Measurements from ENCODE around the gene RPL18A. TPM values are rescaled to one million over a fixed set of nuclear protein-coding genes. Genes with fewer than 3 reads are reported as not detected.

RPL18A gene
- total RNA-seq: 1,671 and 1,710 TPM in 2 replicates
- long read RNA-seq, transcript RPL18A-201 (5 exons, 665 nt): major isoform, 738 of 752 reads
- long read RNA-seq, partial matches to known transcripts: 10 of 752 reads
- long read RNA-seq, other reads (novel, unspliced or antisense): 1 of 752 reads

- Mint-ChIP-seq H3K27ac (ENCODE audit: unreplicated experiment) (peak within 1 kb of the TSS; percentile 86), H3K4me1 (ENCODE audit: unreplicated experiment) (peaks cover 31% of the 10 kb centered on the region), H3K36me3 (ENCODE audit: unreplicated experiment) (peaks cover 18% of the 10 kb centered on the region), H3K4me3 (ENCODE audit: unreplicated experiment) (peak within 1 kb of the TSS; percentile 97), H3K9me3 (ENCODE audit: unreplicated experiment) (no peaks in the 10 kb centered on the region), H3K27me3 (ENCODE audit: unreplicated experiment) (no peaks in the 10 kb centered on the region)
- peak; percentile 99 for DNase-seq (ENCODE audit: extremely low spot score, unreplicated experiment)
- TF ChIP-seq CTCF (IDR thresholded peaks at IDR 0.05): peak; percentile 83
Measured at GRCh38 chr19:17859533-17860330, at the start of gene RPL18A. Gene RPL18A (plus strand): TSS chr19:17859910. CDS start chr19:17859957, 47 bp downstream.

GRCh38 chr19:17811103-17811502 lies 48.6 kb upstream of the RPL18A start:
- no peak for DNase-seq (ENCODE audit: extremely low spot score, unreplicated experiment)
- H3K27me3 Mint-ChIP-seq (ENCODE audit: unreplicated experiment): peaks cover 16% of the 10 kb centered on the region
- H3K4me1 Mint-ChIP-seq (ENCODE audit: unreplicated experiment): no peaks in the 10 kb centered on the region
- H3K27ac Mint-ChIP-seq (ENCODE audit: unreplicated experiment): no peak overlapping the region
- no peaks in the 10 kb centered on the region for H3K36me3 Mint-ChIP-seq (ENCODE audit: unreplicated experiment)
- TF ChIP-seq CTCF (IDR thresholded peaks at IDR 0.05): no peak
- no peaks in the 10 kb centered on the region for H3K9me3 Mint-ChIP-seq (ENCODE audit: unreplicated experiment)
- no peak overlapping the region for H3K4me3 Mint-ChIP-seq (ENCODE audit: unreplicated experiment)

DNA sequence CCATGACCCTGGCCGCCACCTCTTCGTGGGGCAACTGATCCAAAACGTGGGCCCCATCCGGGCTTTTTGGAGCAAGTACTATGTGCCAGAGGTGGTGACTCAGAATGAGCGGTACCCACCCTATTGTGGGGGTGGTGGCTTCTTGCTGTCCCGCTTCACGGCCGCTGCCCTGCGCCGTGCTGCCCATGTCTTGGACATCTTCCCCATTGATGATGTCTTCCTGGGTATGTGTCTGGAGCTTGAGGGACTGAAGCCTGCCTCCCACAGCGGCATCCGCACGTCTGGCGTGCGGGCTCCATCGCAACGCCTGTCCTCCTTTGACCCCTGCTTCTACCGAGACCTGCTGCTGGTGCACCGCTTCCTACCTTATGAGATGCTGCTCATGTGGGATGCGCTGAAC lies 48.0 kb upstream of the RPL18A start:
- Mint-ChIP-seq H3K27ac (ENCODE audit: unreplicated experiment) (no peak overlapping the region), H3K4me3 (ENCODE audit: unreplicated experiment) (no peak overlapping the region), H3K4me1 (ENCODE audit: unreplicated experiment) (no peaks in the 10 kb centered on the region), H3K36me3 (ENCODE audit: unreplicated experiment) (no peaks in the 10 kb centered on the region), H3K9me3 (ENCODE audit: unreplicated experiment) (no peaks in the 10 kb centered on the region), H3K27me3 (ENCODE audit: unreplicated experiment) (peaks cover 16% of the 10 kb centered on the region)
- no peak for TF ChIP-seq CTCF (IDR thresholded peaks at IDR 0.05)
- no peak for DNase-seq (ENCODE audit: extremely low spot score, unreplicated experiment)

DNA sequence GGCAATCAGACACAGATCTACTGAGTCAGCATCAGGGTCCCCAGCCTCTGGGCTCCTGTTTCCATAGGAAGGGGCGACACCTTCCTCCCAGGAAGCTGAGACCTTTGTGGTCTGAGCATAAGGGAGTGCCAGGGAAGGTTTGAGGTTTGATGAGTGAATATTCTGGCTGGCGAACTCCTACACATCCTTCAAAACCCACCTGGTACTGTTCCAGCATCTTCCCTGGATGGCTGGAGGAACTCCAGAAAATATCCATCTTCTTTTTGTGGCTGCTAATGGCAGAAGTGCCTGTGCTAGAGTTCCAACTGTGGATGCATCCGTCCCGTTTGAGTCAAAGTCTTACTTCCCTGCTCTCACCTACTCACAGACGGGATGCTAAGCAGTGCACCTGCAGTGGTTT lies 47.6 kb upstream of the RPL18A start:
- Mint-ChIP-seq H3K27me3 (ENCODE audit: unreplicated experiment) (peaks cover 16% of the 10 kb centered on the region), H3K27ac (ENCODE audit: unreplicated experiment) (no peak overlapping the region), H3K4me1 (ENCODE audit: unreplicated experiment) (no peaks in the 10 kb centered on the region), H3K36me3 (ENCODE audit: unreplicated experiment) (no peaks in the 10 kb centered on the region), H3K4me3 (ENCODE audit: unreplicated experiment) (no peak overlapping the region), H3K9me3 (ENCODE audit: unreplicated experiment) (no peaks in the 10 kb centered on the region)
- DNase-seq (ENCODE audit: extremely low spot score, unreplicated experiment): no peak
- TF ChIP-seq CTCF (IDR thresholded peaks at IDR 0.05): no peak

DNA sequence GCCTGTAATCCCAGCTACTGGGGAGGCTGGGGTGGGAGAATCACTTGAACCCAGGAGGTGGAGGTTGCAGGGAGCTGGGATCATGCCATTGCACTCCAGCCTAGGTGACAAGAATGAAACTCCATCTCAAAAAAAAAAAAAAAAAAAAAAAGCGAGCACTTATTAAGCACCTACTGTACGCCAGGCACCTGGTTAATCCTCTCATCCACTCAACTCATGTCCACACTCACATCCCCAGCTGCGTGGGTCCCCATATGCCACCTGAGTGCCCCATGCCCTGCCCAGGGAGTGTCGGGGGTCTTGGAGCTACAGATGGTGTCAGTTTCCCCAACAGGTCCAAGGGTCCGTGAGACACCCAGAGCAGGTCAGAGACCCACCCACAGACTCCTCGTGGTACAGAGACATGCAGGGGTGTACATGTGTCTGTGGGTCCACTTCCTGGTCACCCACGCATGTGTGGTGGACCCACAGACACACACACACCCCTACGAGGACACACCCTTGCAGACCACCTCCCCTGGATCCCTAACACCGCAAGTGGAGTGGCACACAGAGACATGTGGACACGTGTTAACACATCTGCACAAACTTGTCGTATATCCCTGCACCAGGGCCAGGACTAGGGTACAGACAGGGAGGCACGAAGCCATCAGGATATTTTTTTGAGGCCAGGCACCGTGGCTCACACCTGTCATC lies 41.9 kb upstream of the RPL18A start:
- Mint-ChIP-seq H3K9me3 (ENCODE audit: unreplicated experiment) (no peaks in the 10 kb centered on the region), H3K36me3 (ENCODE audit: unreplicated experiment) (no peaks in the 10 kb centered on the region), H3K27ac (ENCODE audit: unreplicated experiment) (no peak overlapping the region), H3K27me3 (ENCODE audit: unreplicated experiment) (peaks cover 5% of the 10 kb centered on the region), H3K4me3 (ENCODE audit: unreplicated experiment) (no peak overlapping the region), H3K4me1 (ENCODE audit: unreplicated experiment) (no peaks in the 10 kb centered on the region)
- no peak for DNase-seq (ENCODE audit: extremely low spot score, unreplicated experiment)
- TF ChIP-seq CTCF (IDR thresholded peaks at IDR 0.05): no peak
